Central memory CD8-positive, alpha-beta T cell (primary cell): ENCODE measurements around the gene STX18.

Source experiments
- ATAC-seq: fragments of 150-1000 bp; cut with Tn5 transposase; replicated peaks from 2 replicates; pipeline ENCODE4 v1.10.0; 2022; ENCODE audit warnings: mild to moderate bottlenecking, moderate FRiP score, moderate number of reproducible peaks; ENCODE audit not compliant: poor library complexity, severe bottlenecking; ENCODE audit errors: extremely low read depth
- DNase-seq, 2 donors: peaks; one replicate each; pipeline ENCODE4 v3.0.0; 2021; ENCODE audit warnings: low spot score in 2 of 2
- H3K27ac Mint-ChIP-seq: one replicate; pipeline ENCODE4 v1.8.0; 2022; ENCODE audit warnings: low read depth, mild to moderate bottlenecking, moderate library complexity, mixed read lengths
- H3K27me3 Mint-ChIP-seq: one replicate; pipeline ENCODE4 v1.8.0; 2022; ENCODE audit warnings: mixed read lengths
- H3K36me3 Mint-ChIP-seq: one replicate; pipeline ENCODE4 v1.8.0; 2022; ENCODE audit warnings: mild to moderate bottlenecking, moderate library complexity, mixed read lengths; ENCODE audit not compliant: insufficient read depth
- H3K4me1 Mint-ChIP-seq: one replicate; pipeline ENCODE4 v1.8.0; 2022; ENCODE audit warnings: mixed read lengths
- H3K4me3 Mint-ChIP-seq: one replicate; pipeline ENCODE4 v1.8.0; 2022; ENCODE audit warnings: mild to moderate bottlenecking, moderate library complexity, mixed read lengths
- H3K9me3 Mint-ChIP-seq: one replicate; pipeline ENCODE4 v1.8.0; 2022; ENCODE audit warnings: mixed read lengths

STX18 gene

GRCh38 chr4:4499438-4500123 is 42.3 kb downstream of the STX18 start:
- DNase-seq (no peak), ATAC-seq (no peak)
- no peaks in the 10 kb centered on the region for H3K9me3 Mint-ChIP-seq
- H3K27ac Mint-ChIP-seq: no peak overlapping the region
- H3K36me3 Mint-ChIP-seq: no peaks in the 10 kb centered on the region
- H3K4me1 Mint-ChIP-seq: peaks cover 27% of the 10 kb centered on the region
- no peak overlapping the region for H3K4me3 Mint-ChIP-seq
- no peaks in the 10 kb centered on the region for H3K27me3 Mint-ChIP-seq

GRCh38 chr4:4496592-4497372 is 45.1 kb downstream of the STX18 start:
- DNase-seq (no peak), ATAC-seq (no peak)
- Mint-ChIP-seq H3K4me1 (peaks cover 29% of the 10 kb centered on the region), H3K27ac (peak overlapping the region; percentile 3), H3K27me3 (no peaks in the 10 kb centered on the region), H3K9me3 (no peaks in the 10 kb centered on the region), H3K4me3 (no peak overlapping the region), H3K36me3 (no peaks in the 10 kb centered on the region)

GRCh38 chr4:4494882-4495281 is 47.0 kb downstream of the STX18 start:
- no peak overlapping the region for H3K27ac Mint-ChIP-seq
- H3K4me1 Mint-ChIP-seq: peaks cover 25% of the 10 kb centered on the region
- DNase-seq (no peak), ATAC-seq (no peak)
- H3K36me3 Mint-ChIP-seq: no peaks in the 10 kb centered on the region
- no peak overlapping the region for H3K4me3 Mint-ChIP-seq
- no peaks in the 10 kb centered on the region for H3K9me3 Mint-ChIP-seq
- no peaks in the 10 kb centered on the region for H3K27me3 Mint-ChIP-seq

GRCh38 chr4:4492161-4492847 is 49.5 kb downstream of the STX18 start:
- peaks cover 19% of the 10 kb centered on the region for H3K4me1 Mint-ChIP-seq
- no peak for DNase-seq
- no peaks in the 10 kb centered on the region for H3K27me3 Mint-ChIP-seq
- H3K4me3 Mint-ChIP-seq: no peak overlapping the region
- no peak for ATAC-seq
- H3K36me3 Mint-ChIP-seq: no peaks in the 10 kb centered on the region
- H3K27ac Mint-ChIP-seq: peak overlapping the region; percentile 8
- H3K9me3 Mint-ChIP-seq: no peaks in the 10 kb centered on the region

- ATAC-seq: no peak
- no peak for DNase-seq
- no peaks in the 10 kb centered on the region for H3K36me3 Mint-ChIP-seq
Measured at GRCh38 chr4:4491396-4491893, 50.4 kb downstream of the STX18 start.

GRCh38 chr4:4490816-4491215 is 51.0 kb downstream of the STX18 start:
- DNase-seq (no peak), ATAC-seq (no peak)
- Mint-ChIP-seq H3K27ac (no peak overlapping the region), H3K36me3 (no peaks in the 10 kb centered on the region), H3K9me3 (no peaks in the 10 kb centered on the region), H3K27me3 (no peaks in the 10 kb centered on the region), H3K4me1 (peaks cover 14% of the 10 kb centered on the region), H3K4me3 (no peak overlapping the region)

More at GRCh38 chr4:4491396-4491893, 50.4 kb downstream of the STX18 start:
- H3K4me1 Mint-ChIP-seq: peaks cover 17% of the 10 kb centered on the region
- H3K27me3 Mint-ChIP-seq: no peaks in the 10 kb centered on the region
- no peak overlapping the region for H3K27ac Mint-ChIP-seq
- no peaks in the 10 kb centered on the region for H3K9me3 Mint-ChIP-seq
- H3K4me3 Mint-ChIP-seq: no peak overlapping the region

GRCh38 chr4:4490041-4490440 is 51.8 kb downstream of the STX18 start:
- no peak overlapping the region for H3K27ac Mint-ChIP-seq
- no peaks in the 10 kb centered on the region for H3K36me3 Mint-ChIP-seq

GRCh38 chr4:4488405-4489404 is 53.1 kb downstream of the STX18 start:
- Mint-ChIP-seq H3K27me3 (no peaks in the 10 kb centered on the region), H3K27ac (no peak overlapping the region), H3K36me3 (no peaks in the 10 kb centered on the region), H3K4me1 (peaks cover 6% of the 10 kb centered on the region), H3K9me3 (no peaks in the 10 kb centered on the region), H3K4me3 (no peak overlapping the region)
- ATAC-seq (peak; percentile 93), DNase-seq (peak; percentile 52 to 53)

More at GRCh38 chr4:4490041-4490440, 51.8 kb downstream of the STX18 start:
- Mint-ChIP-seq H3K4me1 (peaks cover 14% of the 10 kb centered on the region), H3K9me3 (no peaks in the 10 kb centered on the region), H3K27me3 (no peaks in the 10 kb centered on the region), H3K4me3 (no peak overlapping the region)
- ATAC-seq: no peak
- DNase-seq: no peak

- peaks cover 3% of the 10 kb centered on the region for H3K36me3 Mint-ChIP-seq
- no peak for ATAC-seq
- H3K27me3 Mint-ChIP-seq: no peaks in the 10 kb centered on the region
- DNase-seq: no peak
- peaks cover 15% of the 10 kb centered on the region for H3K4me1 Mint-ChIP-seq
- no peak overlapping the region for H3K27ac Mint-ChIP-seq
- no peak overlapping the region for H3K4me3 Mint-ChIP-seq
- H3K9me3 Mint-ChIP-seq: no peaks in the 10 kb centered on the region
Measured at GRCh38 chr4:4486969-4487368, 54.9 kb downstream of the STX18 start.

GRCh38 chr4:4485806-4486205 is 56.0 kb downstream of the STX18 start:
- Mint-ChIP-seq H3K27ac (no peak overlapping the region), H3K4me3 (no peak overlapping the region), H3K36me3 (peaks cover 3% of the 10 kb centered on the region), H3K4me1 (peaks cover 18% of the 10 kb centered on the region), H3K9me3 (no peaks in the 10 kb centered on the region), H3K27me3 (no peaks in the 10 kb centered on the region)
- ATAC-seq (no peak), DNase-seq (no peak)

- ATAC-seq (no peak), DNase-seq (no peak)
- H3K36me3 Mint-ChIP-seq: peaks cover 3% of the 10 kb centered on the region
- H3K4me1 Mint-ChIP-seq: peaks cover 27% of the 10 kb centered on the region
- H3K27ac Mint-ChIP-seq: peak overlapping the region; percentile 25
- no peak overlapping the region for H3K4me3 Mint-ChIP-seq
- no peaks in the 10 kb centered on the region for H3K9me3 Mint-ChIP-seq
- H3K27me3 Mint-ChIP-seq: no peaks in the 10 kb centered on the region
Measured at GRCh38 chr4:4481399-4481994, 60.4 kb downstream of the STX18 start.
